Heart right ventricle (tissue), 16 donors: ENCODE measurements around the gene LPP. TPM values are rescaled to one million over a fixed set of nuclear protein-coding genes. Genes with fewer than 3 reads are reported as not detected.

Experiments used
- ATAC-seq, 8 donors: fragments of 200-7000 bp; cut with Tn5 transposase; one replicate each; pipeline ENCODE4 v1.9.1; 2020; ENCODE audit warnings: mild to moderate bottlenecking in 8 of 8, moderate library complexity in 8 of 8, moderate number of reproducible peaks in 1 of 8
- DNase-seq, 2 donors: peaks; one replicate each; pipeline ENCODE4 v3.0.0-alpha.2; 2020
- H3K27ac ChIP-seq, 10 donors: fragments of 200-600 bp; sonication (generic) in 2 of 10; one replicate each; pipeline versions ENCODE4 v1.5.0 to v1.8.0; 2020 to 2022; ENCODE audit warnings: mild to moderate bottlenecking in 3 of 10
- H3K27me3 ChIP-seq, 7 donors: fragments of 200-600 bp; one replicate each; pipeline ENCODE4 v1.8.0; 2021 to 2022; ENCODE audit warnings: mild to moderate bottlenecking in 2 of 7
- H3K36me3 ChIP-seq, 9 donors: fragments of 200-600 bp; sonication (generic) in 1 of 9; one replicate each; pipeline versions ENCODE4 v1.5.0 to v1.8.0; 2020 to 2022; ENCODE audit warnings: mild to moderate bottlenecking in 2 of 9
- H3K4me1 ChIP-seq, 9 donors: fragments of 200-600 bp; sonication (generic) in 1 of 9; one replicate each; pipeline versions ENCODE4 v1.5.0 to v1.8.0; 2020 to 2022; ENCODE audit warnings: mild to moderate bottlenecking in 4 of 9
- H3K4me3 ChIP-seq, 10 donors: fragments of 200-600 bp; sonication (generic) in 2 of 10; one replicate each; pipeline versions ENCODE4 v1.5.0 to v1.8.0; 2020 to 2022; ENCODE audit warnings: mild to moderate bottlenecking in 7 of 10, moderate library complexity in 2 of 10
- H3K9me3 ChIP-seq, 11 donors: fragments of 200-600 bp in 10 of 11; sonication (generic) in 2 of 11; one replicate each; pipeline versions ENCODE4 v1.5.0 to v1.8.0; 2013 to 2022; ENCODE audit warnings: mild to moderate bottlenecking in 2 of 11, control low read depth in 1 of 11, moderate library complexity in 1 of 11
- WGBS, 2 donors: extraction: QIAGEN DNeasy Blood & Tissue Kit; methylation state at CpG; one replicate each; pipeline ENCODE4 v1.1.7; 2013; ENCODE audit warnings: inconsistent platforms in 1 of 2; 5-methylcytosine and 5-hydroxymethylcytosine counted together
- intact Hi-C, 10 donors: fragments of 100-400 bp; cut with DNase I; formaldehyde crosslinking; loops; one replicate each; pipeline versions ENCODE4 v1.11.1 to v1.14.2; 2022
- polyA plus RNA-seq, 2 donors: library from polyadenylated mRNA; stranded (reverse); fragments of 200-250 nt; gene quantifications; one replicate each; pipeline ENCODE4 v1.2.3, GENCODE V29; 2013
- total RNA-seq, 10 donors: library from RNA; stranded (reverse); fragmentation: NEBNext Ultra II Directional in 3 of 10; extraction: Animal tissue kit (Norgen Biotek cat#: 25700) in 3 of 10; gene quantifications; one replicate each; pipeline versions ENCODE4 v1.2.1 to v1.2.4, GENCODE V29; 2021 to 2023
- TF ChIP-seq, protein P1 (sequence below), 9 donors: fragments of 200-600 bp; sonication (generic) in 2 of 9; IDR thresholded peaks; one replicate each; pipeline versions ENCODE4 v1.5.0 to v1.8.0; 2021 to 2022; ENCODE audit warnings: antibody characterized with exemption in 9 of 9, mild to moderate bottlenecking in 5 of 9, moderate library complexity in 1 of 9
- donor health status: Arrhythmogenic right ventricular cardiomyopathy.
- donor health status: ischemic (EF 13 %, LVEDD 7.1; RV severe dilation, severe dysfunction).
- donor health status: healthy with polysubstance abuse.
- donor health status: DM: no; HTN: yes; CAD: no.
- donor health status: DM: no; HTN: no; CAD: no.
- donor health status: ischemic (EF 25% LVEDD 6.9; RV normal size, moderate dysfunction).
- donor health status: ischemic (EF 25% LVEDD 5.7; RV mildly dilated, moderate dysfunction).
- donor health status: healthy.
- donor health status: DM: yes; HTN: yes; CAD: no.
- donor health status: Ischemic cardiomyopathy.
- donor health status: ischemic (EF 35%, LVEDD 5.7; RV mildly dilated, moderate dysfunction).
- donor health status: nonischemic (EF 11% LVEDD 7.7; RV severe dilation, severe dysfunction).
- donor health status: DM: yes; HTN: yes; CAD: no.
- donor health status: PGD.
- donor health status: ischemic (EF 29% LVEDD 5.4; RV normal size, mild dysfunction).
- donor health status: nonischemic (EF 23%, LVEDD 6.1; RV moderate dilation, normal function).

Gene LPP
- total and polyA plus RNA-seq, 12 donors, result 8.5 to 188 (median 140) TPM

- Histone ChIP-seq H3K27me3 (no peaks in the 10 kb centered on the region), H3K9me3 (peaks cover 0 to 5% (median 0%) of the 10 kb centered on the region in 11 donors), H3K4me1 (peaks cover 0 to 36% (median 19%) of the 10 kb centered on the region in 9 donors), H3K27ac (no peak overlapping the region), H3K4me3 (no peak overlapping the region), H3K36me3 (no peaks in the 10 kb centered on the region)
- ATAC-seq, result no peak
- 95 to 100% methylated on average over 2 of the region's 2 CpGs for WGBS, 2 donors
- no peak for DNase-seq
- TF ChIP-seq, protein P1, sequence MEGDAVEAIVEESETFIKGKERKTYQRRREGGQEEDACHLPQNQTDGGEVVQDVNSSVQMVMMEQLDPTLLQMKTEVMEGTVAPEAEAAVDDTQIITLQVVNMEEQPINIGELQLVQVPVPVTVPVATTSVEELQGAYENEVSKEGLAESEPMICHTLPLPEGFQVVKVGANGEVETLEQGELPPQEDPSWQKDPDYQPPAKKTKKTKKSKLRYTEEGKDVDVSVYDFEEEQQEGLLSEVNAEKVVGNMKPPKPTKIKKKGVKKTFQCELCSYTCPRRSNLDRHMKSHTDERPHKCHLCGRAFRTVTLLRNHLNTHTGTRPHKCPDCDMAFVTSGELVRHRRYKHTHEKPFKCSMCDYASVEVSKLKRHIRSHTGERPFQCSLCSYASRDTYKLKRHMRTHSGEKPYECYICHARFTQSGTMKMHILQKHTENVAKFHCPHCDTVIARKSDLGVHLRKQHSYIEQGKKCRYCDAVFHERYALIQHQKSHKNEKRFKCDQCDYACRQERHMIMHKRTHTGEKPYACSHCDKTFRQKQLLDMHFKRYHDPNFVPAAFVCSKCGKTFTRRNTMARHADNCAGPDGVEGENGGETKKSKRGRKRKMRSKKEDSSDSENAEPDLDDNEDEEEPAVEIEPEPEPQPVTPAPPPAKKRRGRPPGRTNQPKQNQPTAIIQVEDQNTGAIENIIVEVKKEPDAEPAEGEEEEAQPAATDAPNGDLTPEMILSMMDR (IDR thresholded peaks at IDR 0.05), result no peak
- intact Hi-C loops, result no loop called here
These were observed 295.5 kb downstream of the LPP start for GRCh38 chr3:188449421-188449820.

DNA sequence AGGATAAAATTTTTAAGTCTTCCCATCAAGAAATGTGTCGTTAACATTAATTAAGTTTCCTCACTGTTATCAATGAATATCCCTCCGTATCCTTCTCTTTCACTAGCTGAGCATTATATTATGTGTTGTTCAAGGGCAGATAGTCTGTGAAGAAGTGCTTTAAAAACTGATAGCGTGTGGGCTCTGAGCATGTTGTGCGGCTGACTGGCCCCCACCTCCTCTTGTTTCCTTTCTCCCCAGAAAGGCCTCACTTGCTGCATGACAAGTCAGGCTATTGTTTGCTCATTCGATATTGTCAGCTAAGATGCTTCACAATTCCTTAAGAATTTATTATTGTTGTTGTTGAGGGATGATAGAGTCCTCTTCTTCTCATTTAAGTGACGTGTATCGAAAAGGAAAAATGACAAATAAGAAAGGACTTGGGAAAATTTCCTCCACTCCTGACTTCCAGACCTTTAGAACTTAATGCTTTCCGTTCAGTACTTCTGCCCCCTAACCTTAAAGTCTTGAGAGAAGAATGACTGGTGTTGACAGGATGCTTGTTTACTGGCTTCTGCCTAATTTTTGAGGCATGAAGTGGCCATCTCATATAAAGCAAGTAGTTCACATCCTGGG, 298.3 kb downstream of the LPP start:
- TF ChIP-seq, protein P1 (IDR thresholded peaks at IDR 0.05), result no peak
- no peak for DNase-seq
- Histone ChIP-seq H3K4me3 (no peak overlapping the region), H3K27ac (peak overlapping the region in 1 of 10 donors; percentile 19), H3K4me1 (peaks cover 0 to 43% (median 25%) of the 10 kb centered on the region in 9 donors), H3K27me3 (no peaks in the 10 kb centered on the region), H3K36me3 (no peaks in the 10 kb centered on the region), H3K9me3 (no peaks in the 10 kb centered on the region)
- intact Hi-C loops, result no loop called here
- 65 to 73% methylated on average over 8 of the region's 8 CpGs for WGBS, 2 donors
- peak in 3 of 8 donors; percentile 40 to 77 (median 51) for ATAC-seq

GRCh38 chr3:188453431-188454384, 299.8 kb downstream of the LPP start:
- TF ChIP-seq, protein P1 (IDR thresholded peaks at IDR 0.05), result no peak
- no peaks in the 10 kb centered on the region for H3K36me3 ChIP-seq
- no peak overlapping the region for H3K27ac ChIP-seq
- no peak for DNase-seq
- H3K4me1 ChIP-seq, result peaks cover 0 to 43% (median 24%) of the 10 kb centered on the region in 9 donors
- H3K9me3 ChIP-seq, result no peaks in the 10 kb centered on the region
- 61 to 69% methylated on average over 6 of the region's 6 CpGs for WGBS, 2 donors
- no peaks in the 10 kb centered on the region for H3K27me3 ChIP-seq
- intact Hi-C loops, result no loop called here
- ATAC-seq, result no peak
- no peak overlapping the region for H3K4me3 ChIP-seq

DNA sequence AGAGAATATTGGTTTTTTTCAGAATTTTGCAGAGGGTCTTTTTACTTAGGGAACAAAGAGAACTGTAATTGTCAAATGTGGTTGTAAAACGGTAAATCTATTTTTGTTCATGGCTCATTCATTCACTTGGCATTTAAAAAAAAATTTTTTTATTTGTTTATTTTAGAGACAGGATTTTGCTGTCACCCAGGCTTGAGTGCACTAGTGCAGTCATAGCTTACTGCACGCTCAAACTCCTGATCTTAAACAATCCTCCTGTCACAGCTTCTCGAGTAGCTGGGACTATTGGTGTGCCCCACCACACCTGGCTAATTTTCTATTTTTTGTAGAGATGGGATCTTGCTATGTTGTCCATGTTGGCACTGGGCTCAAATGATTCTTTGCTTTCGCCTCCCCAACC, 301.8 kb downstream of the LPP start:
- ATAC-seq (no peak), DNase-seq (no peak)
- no peaks in the 10 kb centered on the region for H3K27me3 ChIP-seq
- H3K36me3 ChIP-seq, result no peaks in the 10 kb centered on the region
- H3K4me1 ChIP-seq, result peaks cover 0 to 43% (median 23%) of the 10 kb centered on the region in 9 donors
- no peak overlapping the region for H3K27ac ChIP-seq
- 85 to 86% methylated on average over 4 of the region's 4 CpGs for WGBS, 2 donors
- TF ChIP-seq, protein P1 (IDR thresholded peaks at IDR 0.05), result no peak
- H3K4me3 ChIP-seq, result no peak overlapping the region
- no peaks in the 10 kb centered on the region for H3K9me3 ChIP-seq
- intact Hi-C loops, result no loop called here
